ENCODE data around the gene TTC1.
A peak's percentile ranks its signal among the peaks of the same experiment; 100 is the strongest.
"Not testable (repeated sequence)": the region's sequence is repeated elsewhere in the genome, so short reads cannot be mapped to it uniquely, and the experiment has no call there.

TTC1 gene, protein sequence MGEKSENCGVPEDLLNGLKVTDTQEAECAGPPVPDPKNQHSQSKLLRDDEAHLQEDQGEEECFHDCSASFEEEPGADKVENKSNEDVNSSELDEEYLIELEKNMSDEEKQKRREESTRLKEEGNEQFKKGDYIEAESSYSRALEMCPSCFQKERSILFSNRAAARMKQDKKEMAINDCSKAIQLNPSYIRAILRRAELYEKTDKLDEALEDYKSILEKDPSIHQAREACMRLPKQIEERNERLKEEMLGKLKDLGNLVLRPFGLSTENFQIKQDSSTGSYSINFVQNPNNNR

DNA sequence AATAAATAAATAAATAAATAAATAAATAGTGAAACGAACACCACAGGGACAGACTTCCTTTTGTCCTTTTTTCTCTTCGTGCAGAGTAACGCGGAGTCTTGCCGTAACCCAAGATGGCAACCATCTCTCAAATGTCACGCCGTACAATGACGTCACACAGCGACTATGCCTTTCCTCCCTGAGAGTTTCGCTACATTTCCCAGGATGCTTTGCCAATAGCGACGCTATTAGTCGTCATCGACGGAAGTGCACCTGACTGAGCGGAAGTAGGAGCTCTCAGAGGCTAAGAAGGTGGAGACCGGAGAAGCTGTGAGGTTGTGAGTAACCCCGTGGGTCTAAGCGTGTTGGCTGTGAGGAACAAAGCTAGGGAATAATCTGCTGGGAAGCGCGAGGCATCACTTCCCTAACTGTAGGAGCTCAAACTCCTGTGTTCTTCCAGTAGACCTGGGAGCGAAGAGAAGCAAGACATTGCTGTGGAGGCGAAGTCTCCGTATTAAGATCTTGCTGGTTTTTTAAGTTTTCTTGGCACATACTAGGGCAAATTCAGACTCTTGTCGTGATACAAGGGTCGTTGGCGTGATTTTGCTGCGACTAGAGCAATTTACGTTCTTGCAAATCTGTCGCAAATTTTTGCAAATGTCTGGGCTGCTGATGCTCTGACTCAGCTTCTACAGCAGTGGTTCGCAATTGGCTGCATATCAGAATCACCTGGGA is at the start of gene TTC1:
TTC1 (plus strand) TSS at position 263 of the 714 bp plus-strand sequence. CDS start 1,390 bp downstream, outside the sequence.
- peak; percentile 86 for DNase-seq (ENCODE audit: low spot score)

DNA sequence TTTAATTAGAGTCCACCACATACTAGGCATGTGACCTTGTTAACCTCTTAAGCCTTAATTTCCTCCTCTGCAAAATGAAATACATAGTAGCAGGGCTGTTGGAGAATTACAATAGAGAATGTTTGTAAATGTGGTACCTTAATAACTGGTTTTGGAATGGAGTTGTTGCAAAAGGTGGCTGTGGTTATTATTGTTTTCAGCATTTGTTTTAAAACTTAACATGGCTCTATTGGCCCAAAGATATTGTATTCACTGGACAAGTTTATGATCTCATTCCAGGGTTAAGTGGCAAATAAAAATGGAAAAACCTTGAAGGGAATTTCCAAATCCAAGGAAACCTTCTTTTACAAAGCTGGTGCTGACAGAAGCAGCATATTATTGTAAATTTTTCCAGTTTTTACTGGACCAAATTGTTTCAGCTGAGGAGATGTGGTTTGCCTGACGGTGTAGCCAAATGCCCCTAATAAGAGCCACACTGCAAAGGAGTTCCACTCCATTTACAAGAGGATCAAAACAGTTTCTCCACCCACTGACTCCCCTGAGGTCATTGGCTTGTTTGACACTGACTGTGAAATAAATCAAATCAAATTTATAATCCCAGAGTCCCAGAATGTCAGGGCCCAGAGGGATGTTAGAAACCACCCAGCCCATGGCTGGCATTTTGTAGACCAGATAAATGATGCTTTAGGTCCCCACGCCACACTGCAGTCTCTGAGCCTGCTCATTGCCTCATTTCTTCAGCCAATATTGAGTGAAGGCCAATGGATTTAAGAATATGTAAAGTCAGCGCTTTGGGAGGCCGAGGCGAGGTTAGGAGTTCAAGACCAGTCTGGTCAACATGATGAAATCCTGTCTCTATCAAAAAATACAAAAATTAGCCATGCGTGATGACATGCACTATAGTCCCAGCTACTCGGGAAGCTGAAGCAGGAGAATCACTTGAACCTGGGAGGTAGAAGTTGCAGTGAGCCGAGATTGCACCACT is 47.5 kb upstream of the TTC1 start:
- no peak for DNase-seq (ENCODE audit: low spot score)

DNA sequence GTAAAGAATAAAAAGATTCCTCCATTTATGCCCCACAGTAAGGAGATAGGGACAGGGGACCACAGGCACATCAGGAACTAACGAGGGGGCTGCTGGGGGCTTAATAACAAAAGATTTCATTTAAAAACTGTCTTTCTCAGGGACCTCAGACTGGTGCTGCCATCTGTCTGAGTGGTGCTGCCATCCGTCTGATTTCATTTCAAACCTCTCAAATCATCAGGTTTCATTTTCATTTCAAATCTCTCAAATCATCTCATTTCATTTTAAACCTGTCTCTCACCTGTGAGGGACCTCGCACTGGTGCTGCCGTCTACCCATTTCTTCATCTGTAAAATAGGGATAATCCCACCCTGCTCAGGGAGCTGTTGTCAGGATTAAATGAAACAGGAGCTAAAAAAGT is 46.7 kb upstream of the TTC1 start:
- no peak for DNase-seq (ENCODE audit: low spot score)

DNA sequence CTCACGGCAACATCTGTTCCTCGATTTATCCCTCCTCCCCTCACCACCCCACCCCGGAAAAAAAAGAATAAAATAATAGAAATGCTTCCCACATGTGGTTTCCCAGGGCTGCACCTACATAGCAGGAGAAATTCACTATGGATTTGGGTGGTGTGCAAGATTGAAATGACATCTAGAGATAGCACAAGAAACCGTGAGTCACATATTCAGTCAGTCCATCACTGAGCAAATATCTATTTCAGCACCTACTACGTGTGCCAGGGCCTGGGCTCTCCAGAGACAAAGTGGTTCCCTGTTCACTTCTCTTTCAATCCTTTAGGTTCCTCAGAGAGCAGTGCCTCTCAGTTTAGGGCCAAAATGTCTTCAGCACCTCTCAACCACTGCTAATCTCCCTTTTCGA is 45.0 kb upstream of the TTC1 start:
- DNase-seq (ENCODE audit: low spot score): no peak

DNA sequence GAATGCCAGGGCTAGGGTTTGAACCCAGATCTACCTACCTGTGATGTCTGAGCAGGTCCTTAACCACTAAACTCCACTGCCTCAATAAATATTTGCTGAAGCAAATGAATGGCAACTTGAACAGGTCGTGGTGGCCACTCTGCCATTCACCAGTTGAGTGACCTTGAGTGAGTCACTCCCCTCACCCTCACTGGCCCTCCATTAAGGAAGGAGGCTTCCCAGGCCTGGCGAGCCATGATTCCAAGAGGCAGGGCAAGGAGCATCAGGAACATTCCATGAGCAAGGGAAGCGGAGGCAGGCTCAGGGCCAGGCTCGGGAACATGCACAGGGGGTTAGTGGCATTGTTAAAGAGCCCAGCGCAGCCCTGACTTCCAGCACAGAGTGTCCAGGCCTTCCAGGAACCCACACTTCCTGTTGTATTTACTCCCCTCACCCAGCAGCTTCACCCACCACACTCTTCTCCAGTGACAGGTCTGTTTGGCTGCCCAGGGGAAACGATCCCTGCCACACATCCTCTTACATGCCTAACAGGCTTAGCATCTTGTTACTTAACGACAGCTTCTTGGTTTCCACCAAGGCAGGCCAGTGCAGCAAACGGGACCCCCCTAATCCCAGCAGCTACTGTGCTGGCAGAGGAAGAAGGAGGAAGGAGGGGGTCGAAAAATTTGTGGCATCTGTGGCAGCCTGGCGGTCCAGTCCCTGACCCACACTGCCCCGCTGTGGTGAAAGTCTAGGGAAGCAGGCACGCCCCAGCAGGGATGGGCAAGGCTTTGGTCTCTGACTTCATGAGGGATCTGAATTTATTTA is 43.7 kb upstream of the TTC1 start:
- peak; percentile 78 for DNase-seq (ENCODE audit: low spot score)

DNA sequence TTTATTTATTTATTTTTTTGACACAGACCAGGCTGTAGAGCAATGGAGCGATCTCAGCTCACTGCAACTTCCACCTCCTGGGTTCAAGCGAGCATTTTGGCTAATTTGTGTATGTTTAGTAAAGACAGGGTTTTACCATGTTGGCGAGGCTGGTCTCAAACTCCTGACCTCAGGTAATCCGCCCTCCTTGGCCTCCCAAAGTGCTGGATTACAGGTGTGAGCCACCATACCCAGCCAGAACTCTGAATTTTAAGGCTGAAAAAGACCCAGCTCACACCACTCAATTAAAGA is 43.2 kb upstream of the TTC1 start:
- not testable (repeated sequence) for DNase-seq (ENCODE audit: low spot score)

DNA sequence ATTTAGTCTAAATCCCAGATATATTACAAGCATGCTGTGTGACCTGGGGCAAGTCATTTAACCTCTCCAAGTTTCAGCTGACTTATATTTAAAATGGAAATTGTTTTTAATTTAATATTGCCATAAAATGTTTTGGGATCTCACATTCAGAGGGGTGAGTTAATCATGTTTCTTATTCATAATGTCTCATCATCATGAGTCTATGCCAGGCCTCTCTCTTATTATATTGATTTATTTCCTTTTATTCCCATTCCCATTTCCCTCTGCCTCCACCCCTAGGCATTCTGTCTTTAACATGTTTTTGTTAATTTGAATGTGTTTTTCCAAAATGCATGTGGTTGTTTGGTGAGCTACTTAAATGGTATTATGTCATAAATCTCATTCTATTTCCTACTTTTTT is 39.0 kb upstream of the TTC1 start:
- DNase-seq (ENCODE audit: low spot score): no peak

DNA sequence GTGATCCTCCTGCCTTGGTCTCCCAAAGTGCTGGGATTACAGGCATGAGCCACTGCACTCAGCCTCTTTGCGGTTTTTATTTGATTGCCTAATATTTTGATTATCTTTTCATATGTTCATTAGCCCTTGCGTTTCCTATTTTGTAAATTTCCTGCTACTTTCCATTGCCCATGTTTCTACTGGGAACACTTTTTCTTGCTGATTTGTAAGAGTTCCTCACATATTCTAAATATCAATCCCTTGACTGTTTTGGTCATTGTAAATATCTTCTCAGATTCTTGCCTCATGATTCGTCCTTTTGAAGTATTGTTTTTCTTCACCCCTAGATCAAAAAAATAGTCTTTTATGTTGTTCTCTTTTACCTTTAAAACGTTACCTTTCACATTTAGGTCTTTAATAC is 37.9 kb upstream of the TTC1 start:
- DNase-seq (ENCODE audit: low spot score): peak; percentile 50

DNA sequence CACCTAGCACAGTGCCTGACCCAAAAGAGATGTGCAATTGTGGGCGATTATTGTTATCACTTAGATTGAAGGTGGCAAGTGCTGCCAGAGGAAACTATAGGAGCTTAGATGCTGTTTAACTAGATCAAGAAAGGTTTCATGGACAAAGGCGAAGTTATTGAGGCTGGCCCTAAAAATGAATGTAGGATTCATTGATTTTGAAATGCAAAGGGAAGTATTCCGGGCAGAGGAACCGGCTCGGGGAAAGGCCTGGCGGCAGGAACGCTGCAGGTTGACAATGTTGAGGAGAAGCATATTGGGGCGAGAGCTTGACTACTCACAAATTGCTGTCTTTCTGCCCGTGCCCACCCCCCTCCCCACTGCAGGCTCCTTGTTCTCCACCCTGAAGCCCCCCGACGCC is 37.4 kb upstream of the TTC1 start:
- no peak for DNase-seq (ENCODE audit: low spot score)

DNA sequence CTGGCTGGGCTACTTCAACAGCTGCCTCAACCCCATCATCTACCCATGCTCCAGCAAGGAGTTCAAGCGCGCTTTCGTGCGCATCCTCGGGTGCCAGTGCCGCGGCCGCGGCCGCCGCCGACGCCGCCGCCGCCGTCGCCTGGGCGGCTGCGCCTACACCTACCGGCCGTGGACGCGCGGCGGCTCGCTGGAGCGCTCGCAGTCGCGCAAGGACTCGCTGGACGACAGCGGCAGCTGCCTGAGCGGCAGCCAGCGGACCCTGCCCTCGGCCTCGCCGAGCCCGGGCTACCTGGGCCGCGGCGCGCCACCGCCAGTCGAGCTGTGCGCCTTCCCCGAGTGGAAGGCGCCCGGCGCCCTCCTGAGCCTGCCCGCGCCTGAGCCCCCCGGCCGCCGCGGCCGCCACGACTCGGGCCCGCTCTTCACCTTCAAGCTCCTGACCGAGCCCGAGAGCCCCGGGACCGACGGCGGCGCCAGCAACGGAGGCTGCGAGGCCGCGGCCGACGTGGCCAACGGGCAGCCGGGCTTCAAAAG is 36.9 kb upstream of the TTC1 start:
- DNase-seq (ENCODE audit: low spot score): no peak

DNA sequence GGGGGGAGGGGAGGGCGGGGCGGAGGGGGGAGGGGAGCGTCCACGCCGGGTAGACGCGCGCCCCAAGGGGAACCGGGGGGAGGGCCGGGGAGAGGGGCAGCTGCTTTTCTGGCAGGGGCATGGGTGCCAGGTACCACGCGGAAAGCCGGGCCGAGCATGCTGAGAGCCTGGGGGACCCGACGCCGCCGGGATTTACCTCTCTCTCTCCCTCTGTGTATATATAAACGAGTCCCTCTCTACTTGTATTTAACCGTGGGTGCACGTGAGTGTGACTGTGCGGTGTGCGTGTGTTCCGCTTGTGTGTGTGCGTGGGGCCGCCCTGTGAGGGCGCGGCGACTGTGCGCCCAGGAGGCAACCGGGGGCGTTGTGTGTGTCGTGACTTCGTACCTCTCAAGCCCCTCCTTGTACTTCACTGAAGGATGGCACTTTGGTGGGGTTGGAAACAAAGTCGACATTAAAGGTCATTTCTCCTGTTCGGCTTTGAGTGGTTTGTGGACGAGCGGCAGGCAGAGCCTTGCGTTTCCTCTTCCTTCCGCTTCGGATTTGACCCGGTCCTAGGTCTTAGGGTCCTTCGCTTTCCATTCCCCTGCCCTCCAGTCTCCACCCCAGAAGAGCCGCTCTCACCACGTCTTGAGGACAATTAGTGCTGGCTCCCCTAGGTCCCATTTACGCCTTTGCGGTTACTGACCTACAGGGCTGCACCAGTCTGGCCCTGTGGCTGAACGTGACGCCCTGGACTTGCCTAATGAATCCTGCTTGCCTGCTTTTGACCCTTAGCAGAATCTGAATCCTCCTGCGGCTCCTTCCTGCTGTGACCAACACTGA is 36.2 kb upstream of the TTC1 start:
- DNase-seq (ENCODE audit: low spot score): no peak

DNA sequence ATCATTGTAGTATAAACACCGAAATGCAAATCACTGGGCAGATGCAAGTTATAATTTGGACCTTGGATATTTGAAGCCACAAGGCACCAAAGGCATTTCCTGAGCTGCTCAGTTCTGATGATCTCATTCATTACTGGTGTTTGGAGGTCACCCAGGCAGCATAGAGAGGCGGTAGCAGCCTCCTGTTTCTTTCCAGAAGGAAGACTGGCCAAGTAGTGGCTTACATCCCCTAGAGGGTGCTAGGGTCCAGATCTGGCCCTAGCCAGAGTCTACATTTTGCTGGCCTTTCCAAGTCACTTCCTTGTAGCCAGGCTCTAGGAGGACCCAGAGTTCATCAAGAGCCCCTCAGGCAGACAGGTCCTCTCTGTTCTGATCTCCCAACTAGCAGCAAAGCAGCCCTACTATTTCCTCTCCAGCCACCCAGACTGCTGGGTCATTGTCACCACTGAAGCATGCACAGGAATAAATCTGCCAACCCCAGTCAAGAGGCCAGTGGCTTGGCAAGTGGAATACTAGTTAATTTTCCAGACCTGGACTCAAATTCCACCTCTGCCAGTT is 33.4 kb upstream of the TTC1 start:
- DNase-seq (ENCODE audit: low spot score): peak; percentile 93

DNA sequence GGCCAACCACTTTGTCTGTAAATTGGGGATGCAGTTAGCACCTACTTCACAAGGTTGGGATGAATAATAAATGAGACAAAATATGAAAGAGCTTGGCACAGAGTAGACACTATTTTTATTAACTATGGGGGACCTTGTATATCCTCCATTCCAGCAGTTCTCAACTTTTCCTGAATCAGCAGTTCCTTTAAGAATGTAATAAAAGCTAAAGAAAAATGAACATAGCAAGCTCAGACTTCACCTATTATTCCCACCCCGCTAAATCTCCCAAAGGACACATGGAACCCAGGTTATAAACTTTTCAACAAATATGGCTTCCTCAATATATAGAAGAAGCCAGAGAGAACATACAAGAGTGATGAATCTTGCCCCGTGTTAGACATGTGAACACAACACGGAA is 32.0 kb upstream of the TTC1 start:
- no peak for DNase-seq (ENCODE audit: low spot score)

DNA sequence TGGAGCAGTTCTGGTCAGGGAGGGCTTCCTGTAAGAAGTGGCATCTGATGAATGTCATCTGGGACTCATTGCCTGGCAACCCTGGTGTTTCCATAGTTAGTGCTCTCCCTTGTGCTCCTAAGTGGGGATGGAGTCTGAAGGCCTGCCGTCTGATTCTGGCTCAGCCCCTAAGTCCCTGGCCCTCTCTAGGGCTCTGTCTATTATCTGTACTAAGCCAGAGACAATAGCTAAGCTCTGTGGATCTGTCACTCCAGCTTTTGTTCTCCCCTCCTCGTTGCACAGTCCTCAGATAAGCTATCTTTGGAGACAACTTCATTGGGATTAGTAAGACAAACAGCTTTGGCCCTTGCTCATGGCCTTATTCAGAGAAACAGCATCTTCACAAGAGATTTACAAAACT is 30.6 kb upstream of the TTC1 start:
- no peak for DNase-seq (ENCODE audit: low spot score)

DNA sequence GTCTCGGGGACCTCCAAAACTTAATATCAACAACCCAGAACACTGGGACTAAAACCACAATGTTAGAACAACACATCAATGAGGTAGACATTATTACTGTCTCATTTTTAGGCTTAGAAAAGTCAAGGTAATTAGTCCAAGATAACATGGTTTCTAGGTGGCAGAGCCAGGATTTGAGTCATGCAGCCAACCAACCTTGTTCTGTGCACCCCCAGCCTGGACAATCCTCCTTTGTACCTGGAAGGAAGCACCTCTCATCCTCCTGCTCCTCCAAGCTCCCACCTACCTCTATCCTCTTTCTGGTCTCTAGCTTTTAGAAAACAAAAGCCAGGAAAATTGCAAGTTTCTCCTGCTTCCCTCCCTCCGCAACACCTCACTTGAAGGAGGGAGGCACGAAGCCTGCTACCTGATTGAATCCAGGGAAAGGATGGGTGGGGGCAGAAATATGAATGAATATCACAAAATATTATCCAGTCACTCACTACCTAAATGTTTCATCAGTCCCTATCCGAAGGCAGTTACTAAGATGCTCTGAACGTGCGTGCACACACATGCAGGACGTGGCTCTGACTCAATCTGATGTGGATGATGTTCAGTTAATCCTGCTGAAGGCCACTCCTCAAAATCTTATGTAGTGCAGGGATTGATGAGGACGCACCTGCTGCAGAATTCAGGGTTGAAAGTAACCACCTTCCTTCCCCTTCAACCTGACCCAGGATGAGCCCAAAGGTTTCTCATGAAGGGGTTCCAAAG is 26.3 kb upstream of the TTC1 start:
- DNase-seq (ENCODE audit: low spot score): no peak

DNA sequence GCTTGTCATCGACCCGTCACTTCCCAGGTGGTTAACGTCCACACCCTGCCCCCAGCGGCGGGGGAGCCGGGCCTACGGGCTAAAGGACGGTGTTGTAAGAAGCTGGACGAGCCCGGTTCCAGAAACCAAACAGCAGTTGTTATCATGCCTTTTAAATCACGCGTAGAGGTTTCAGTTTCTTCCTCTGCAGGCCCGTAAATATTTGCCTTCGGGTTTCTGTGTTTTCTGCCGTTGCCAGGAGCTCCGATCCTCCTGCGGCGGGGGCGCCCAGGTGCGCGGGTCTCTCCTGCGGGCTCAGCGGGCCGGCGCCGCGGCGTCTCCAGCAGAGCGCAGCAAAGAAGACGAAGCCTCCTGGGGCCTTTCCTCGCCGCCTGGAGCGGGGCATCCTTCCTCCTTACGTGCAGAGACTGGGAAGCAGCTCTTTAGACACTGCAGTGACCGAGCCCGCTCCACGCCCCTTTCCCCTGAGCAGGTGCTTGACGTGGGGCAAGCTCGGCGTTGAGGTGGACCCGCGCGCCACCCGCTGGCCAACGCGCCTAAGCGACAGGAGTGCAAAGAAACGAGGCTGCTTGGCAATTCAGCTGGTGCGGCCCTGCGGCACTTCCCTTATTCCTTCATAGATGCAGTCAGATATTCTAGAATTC is 21.8 kb upstream of the TTC1 start:
- DNase-seq (ENCODE audit: low spot score): peak; percentile 70

DNA sequence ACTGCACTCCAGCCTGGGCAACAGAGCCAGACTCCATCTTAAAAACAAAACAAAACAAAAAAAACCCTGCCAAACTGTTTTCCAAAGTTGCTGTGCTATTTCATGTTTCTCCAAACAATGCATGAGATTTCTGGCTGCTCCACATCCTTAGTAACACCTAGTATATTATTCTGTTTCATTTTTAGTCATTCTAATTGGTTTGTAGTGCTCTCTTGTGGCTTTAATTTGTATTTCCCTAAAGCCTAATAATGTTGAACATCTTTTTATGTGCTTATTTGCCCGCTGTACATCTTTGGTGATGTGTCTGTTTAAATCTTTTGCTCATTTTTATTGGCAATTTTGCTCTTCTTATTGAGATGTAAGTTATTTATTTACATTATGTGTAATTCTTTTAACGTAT is 18.4 kb upstream of the TTC1 start:
- DNase-seq (ENCODE audit: low spot score): no peak

DNA sequence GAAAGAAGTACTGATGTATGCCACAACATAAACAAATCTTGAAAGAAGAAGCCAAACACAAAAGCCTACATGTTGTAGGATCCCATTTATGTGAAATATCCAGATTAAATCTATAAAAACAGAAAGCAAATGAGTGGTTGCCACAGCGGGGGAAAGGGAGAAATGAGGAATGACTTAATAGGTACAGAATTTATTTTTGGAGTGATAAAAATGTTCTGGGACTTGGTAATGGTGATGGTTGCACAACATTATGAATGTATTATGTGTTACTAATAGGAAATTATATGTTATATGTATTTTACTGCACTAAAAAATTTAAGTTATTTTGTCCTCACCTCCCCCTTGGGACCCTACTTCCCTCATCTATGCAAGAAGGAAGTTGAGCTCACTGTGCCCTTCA is 16.4 kb upstream of the TTC1 start:
- no peak for DNase-seq (ENCODE audit: low spot score)

DNA sequence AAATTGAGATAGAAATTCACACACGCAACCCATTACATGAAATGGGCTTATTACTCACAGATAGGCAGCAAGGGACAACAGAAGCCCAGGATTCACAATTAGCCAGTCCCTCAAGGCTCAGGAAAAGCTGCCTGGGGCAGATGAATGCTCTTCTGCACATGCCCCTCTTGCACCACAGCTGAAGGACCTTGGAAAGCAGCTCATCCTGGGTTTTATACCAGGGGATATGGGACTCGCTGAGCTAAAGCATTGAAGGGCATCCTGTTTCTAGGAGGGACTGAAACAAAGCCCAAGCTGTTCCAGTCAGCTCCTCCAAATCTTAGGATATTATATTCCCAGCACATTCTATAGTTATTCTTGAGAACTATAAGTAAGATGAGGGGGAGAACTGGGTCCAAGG is 15.7 kb upstream of the TTC1 start:
- DNase-seq (ENCODE audit: low spot score): no peak
